HS-27A (cell line): ENCODE results near the gene OTOGL.
"Not testable (repeated sequence)": the region's sequence is repeated elsewhere in the genome, so short reads cannot be mapped to it uniquely, and the experiment has no call there.

Experiments
- DNase-seq: peaks from one replicate; pipeline ENCODE4 v3.0.0-alpha.2; 2012; ENCODE audit warnings: low read depth, missing footprints

Gene OTOGL

GRCh38 chr12:80186727-80187217 lies 87.4 kb downstream of the OTOGL start:
- peak; percentile 78 for DNase-seq

- peak; percentile 71 for DNase-seq
Observed at GRCh38 chr12:80187660-80188090, 88.3 kb downstream of the OTOGL start.

GRCh38 chr12:80188576-80188975 lies 89.2 kb downstream of the OTOGL start:
- no peak for DNase-seq

GRCh38 chr12:80189241-80189640 lies 89.9 kb downstream of the OTOGL start:
- no peak for DNase-seq

- DNase-seq, result no peak
Observed at GRCh38 chr12:80190001-80190400, 90.7 kb downstream of the OTOGL start.

GRCh38 chr12:80192087-80192486 lies 92.8 kb downstream of the OTOGL start:
- DNase-seq, result no peak

- DNase-seq, result no peak
Observed at GRCh38 chr12:80193865-80194264, 94.5 kb downstream of the OTOGL start.

- no peak for DNase-seq
Observed at GRCh38 chr12:80195074-80195726, 95.9 kb downstream of the OTOGL start.

- DNase-seq, result no peak
Observed at GRCh38 chr12:80195737-80196136, 96.4 kb downstream of the OTOGL start.

GRCh38 chr12:80196419-80196818 lies 97.1 kb downstream of the OTOGL start:
- no peak for DNase-seq

- DNase-seq, result no peak
Observed at GRCh38 chr12:80198782-80199337, 99.5 kb downstream of the OTOGL start.

GRCh38 chr12:80199931-80200330 lies 100.6 kb downstream of the OTOGL start:
- no peak for DNase-seq

- DNase-seq, result no peak
Observed at GRCh38 chr12:80200414-80200813, 101.1 kb downstream of the OTOGL start.

GRCh38 chr12:80201908-80202307 lies 102.6 kb downstream of the OTOGL start:
- DNase-seq, result no peak

- DNase-seq, result no peak
Observed at GRCh38 chr12:80205960-80206359, 106.6 kb downstream of the OTOGL start.

GRCh38 chr12:80208071-80208470 lies 108.7 kb downstream of the OTOGL start:
- no peak for DNase-seq

GRCh38 chr12:80211671-80212070 lies 112.3 kb downstream of the OTOGL start:
- DNase-seq, result no peak

GRCh38 chr12:80212938-80213645 lies 113.8 kb downstream of the OTOGL start:
- DNase-seq, result no peak

- no peak for DNase-seq
Observed at GRCh38 chr12:80213871-80214270, 114.5 kb downstream of the OTOGL start.

GRCh38 chr12:80217011-80217535 lies 117.7 kb downstream of the OTOGL start:
- DNase-seq, result no peak

GRCh38 chr12:80218925-80219324 lies 119.6 kb downstream of the OTOGL start:
- DNase-seq, result not testable (repeated sequence)

GRCh38 chr12:80219345-80219744 lies 120.0 kb downstream of the OTOGL start:
- DNase-seq, result no peak

GRCh38 chr12:80222261-80222660 lies 122.9 kb downstream of the OTOGL start:
- DNase-seq, result no peak
